Stimulated activated CD4-positive, alpha-beta T cell treated with anti-CD3 and anti-CD28 coated beads, Interleukin-4, amount 100 ng/mL, for 4 hours (primary cell): Measurements from ENCODE around the gene ELMO1.

Source experiments
- DNase-seq, 2 experiments: peaks; one replicate each; pipeline ENCODE4 v3.0.0-alpha.2; 2020

ELMO1 gene, protein sequence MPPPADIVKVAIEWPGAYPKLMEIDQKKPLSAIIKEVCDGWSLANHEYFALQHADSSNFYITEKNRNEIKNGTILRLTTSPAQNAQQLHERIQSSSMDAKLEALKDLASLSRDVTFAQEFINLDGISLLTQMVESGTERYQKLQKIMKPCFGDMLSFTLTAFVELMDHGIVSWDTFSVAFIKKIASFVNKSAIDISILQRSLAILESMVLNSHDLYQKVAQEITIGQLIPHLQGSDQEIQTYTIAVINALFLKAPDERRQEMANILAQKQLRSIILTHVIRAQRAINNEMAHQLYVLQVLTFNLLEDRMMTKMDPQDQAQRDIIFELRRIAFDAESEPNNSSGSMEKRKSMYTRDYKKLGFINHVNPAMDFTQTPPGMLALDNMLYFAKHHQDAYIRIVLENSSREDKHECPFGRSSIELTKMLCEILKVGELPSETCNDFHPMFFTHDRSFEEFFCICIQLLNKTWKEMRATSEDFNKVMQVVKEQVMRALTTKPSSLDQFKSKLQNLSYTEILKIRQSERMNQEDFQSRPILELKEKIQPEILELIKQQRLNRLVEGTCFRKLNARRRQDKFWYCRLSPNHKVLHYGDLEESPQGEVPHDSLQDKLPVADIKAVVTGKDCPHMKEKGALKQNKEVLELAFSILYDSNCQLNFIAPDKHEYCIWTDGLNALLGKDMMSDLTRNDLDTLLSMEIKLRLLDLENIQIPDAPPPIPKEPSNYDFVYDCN

DNA sequence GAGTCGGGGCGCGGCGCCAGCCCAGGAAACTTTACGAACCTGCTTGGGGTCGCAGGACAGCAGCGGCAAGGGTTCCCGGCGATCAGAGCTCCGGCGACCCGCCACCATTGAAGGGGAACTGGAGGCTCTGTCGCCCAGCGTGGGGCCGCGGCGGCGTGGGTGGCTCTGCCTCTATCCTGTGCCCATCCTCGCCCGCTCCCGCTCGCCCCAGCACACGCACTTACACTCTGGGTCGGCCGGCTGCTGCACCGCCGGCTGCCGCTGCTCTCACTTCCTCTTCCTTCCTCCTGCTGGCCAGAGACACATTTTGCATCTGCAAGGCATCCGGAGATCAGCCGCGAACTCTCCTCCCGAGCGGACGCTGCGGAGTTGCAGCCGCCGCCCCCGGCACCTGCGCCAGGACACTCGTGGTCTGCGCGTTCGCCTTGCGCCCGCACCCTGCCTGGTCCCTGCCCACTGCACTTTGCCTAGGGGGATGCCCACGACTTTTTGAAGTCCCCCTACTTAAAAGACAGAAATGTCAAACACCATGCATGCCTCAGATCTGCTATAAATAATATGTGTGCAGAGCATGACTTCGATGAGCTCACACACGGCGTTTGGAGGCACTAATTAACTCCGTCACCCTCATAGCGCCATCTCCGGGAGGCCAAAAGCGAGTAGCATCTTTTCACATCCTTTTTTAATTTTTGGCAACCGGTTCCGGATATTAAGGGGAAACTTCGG lies at the start of gene ELMO1:
Gene ELMO1, minus strand, starts transcription at position 229 of the 726 bp plus-strand sequence. CDS start 106,174 bp downstream, outside the sequence.
- peak; percentile 60 to 71 for DNase-seq

DNA sequence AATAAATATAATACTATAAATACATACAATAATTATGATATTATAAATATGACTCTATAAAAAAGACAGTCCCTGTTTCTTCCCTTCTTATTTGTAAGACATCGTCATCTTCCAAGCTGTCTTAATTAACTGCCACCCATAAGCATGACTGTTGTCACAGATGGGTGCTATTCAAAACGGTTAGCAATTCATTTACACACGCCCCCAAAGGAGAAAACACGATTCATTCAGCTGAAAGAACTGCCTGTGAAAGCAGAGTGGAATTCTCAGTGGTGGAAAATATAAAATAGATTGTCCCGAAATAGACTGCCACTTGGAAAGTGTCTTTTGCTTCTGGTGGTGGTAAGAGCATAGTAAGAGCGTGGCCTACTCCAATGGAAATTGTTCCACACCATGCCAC lies 48.9 kb upstream of the ELMO1 start:
- DNase-seq, result no peak

DNA sequence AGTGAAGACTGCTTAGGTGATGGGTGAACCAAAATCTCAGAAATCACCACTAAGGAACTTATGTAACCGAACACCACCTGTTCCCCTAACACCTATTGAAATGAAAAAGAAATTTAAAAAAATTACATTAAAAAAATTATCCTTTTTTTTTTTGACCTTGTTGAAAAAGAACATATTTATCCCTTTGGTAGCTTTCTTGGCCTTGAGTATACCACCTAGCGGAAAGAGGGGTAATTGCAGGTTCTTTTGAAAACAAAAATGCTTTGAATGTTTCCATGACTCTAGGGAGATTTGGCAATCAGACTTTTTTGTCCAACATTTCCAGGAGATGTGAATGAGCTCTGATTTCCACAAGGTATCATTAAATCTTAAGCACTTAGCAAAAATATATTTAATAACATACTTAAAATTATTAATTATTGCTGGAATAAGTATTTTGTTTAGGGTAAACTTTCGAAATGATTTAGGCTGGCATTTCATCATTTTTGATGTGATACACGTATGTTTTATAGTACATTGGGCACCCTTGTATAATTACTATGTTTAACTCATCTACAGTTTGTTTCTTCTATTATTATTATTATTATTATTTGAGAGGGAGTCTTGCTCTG lies 47.0 kb upstream of the ELMO1 start:
- DNase-seq, result no peak

DNA sequence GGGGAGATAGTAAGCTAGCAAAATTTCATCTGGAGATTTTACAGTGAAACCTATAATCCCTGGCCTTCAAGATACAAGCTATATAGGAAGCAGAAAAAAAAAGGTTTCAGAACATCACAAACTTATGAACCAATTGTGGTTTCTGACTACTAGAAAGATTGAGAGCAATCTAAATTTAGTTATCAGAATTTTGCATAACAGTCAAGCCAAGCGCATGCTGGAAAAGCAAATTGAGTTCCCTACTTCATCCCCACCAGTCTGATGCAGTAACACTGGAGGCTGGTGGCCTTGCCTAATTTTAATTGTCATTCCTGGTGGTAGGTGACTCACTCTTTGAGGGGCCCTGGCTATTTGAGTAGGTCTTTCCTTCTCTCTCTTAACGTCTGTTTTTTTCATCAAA lies 46.3 kb upstream of the ELMO1 start:
- DNase-seq, result no peak

DNA sequence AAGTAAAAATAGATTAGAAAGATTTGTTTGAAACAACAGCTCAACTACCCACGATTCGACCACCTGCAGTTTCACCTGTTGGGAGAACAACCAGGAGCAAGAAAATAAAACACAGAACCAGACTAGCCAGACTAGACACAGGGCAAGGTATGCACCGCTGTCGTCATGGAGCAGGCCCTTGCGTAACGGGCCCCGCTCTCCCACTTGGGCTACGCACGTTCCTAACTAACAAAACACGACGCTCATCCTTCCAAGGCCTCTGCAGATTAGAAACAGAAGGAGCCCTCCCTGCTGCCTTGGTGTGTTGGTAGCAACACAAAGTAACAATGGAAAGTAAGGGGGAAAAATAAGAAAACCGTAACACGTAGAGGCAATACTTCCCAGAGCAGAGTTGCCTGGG lies 45.1 kb upstream of the ELMO1 start:
- no peak for DNase-seq

DNA sequence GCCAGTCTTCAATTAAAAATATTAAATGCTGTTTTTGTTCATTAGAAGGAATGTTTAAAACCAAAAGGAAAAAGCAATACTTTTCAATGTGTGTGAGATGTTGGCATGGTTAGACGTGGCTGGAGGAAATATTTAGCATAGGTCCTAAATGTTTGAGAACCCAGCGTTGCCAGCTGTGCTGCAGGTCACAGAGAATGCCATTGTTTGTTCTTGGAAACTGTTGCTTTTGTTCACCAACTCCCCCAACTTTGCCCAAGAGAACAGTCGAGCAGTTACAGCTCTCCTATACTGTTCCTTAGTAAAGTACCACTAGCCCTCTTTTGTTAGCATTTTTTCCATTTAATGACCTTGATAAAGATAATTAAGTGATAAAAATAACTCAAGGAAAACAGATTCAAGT lies 44.5 kb upstream of the ELMO1 start:
- no peak for DNase-seq

DNA sequence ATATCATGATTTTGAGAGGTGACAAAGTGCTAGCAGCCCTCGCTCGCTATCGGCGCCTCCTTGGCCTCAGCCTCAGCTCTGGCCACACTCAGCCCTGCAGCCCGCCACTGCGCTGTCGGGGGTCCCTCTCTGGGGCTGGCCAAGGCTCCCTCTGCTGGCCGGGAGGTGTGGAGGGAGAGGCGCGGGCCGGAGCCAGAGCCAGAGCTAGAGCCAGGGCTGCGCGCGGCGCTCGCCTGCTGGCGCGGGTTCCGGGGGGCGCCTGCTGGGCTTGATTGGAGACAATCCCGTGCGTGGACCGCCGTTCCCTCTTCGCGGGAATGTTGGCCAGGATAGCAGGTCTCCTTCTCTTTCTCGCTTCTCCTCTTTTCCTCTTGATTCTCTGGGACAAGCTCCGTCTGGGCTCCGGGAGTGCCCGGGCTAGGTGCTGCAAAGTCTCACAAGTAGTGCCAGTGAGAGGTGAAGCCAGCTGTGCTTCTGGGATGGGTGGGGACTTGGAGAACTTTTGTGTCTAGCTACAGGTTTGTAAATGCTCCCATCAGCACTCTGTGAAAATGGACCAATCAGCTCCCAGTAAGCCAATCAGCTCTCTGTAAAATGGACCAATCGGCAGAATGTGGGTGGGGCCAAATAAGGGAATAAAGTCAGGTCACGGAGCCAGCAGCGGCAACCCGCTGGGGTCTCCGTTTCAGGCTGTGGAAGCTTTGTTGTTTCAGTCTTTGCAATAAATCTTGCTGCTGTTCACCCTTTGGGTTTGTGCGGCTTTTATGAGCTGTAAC lies 43.4 kb upstream of the ELMO1 start:
- DNase-seq, result no peak

DNA sequence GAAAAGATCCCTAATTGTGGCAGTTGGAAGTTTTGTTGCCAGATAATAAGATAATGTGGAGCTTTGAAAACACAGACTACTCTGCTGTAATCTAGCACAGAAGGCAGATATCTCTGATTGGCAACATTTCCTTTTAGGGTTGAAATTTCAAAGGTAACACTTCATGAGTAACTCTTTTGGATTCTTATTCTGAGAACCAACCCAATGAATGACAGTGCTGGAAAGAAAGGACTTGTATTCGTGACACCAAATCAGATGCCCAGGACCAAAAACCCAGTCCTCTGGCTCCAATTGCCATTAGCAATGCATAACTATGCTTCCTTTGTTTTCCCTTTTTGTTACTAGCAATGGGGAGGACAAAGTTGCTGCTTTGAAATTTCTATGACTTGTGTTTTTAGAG lies 41.0 kb upstream of the ELMO1 start:
- no peak for DNase-seq

DNA sequence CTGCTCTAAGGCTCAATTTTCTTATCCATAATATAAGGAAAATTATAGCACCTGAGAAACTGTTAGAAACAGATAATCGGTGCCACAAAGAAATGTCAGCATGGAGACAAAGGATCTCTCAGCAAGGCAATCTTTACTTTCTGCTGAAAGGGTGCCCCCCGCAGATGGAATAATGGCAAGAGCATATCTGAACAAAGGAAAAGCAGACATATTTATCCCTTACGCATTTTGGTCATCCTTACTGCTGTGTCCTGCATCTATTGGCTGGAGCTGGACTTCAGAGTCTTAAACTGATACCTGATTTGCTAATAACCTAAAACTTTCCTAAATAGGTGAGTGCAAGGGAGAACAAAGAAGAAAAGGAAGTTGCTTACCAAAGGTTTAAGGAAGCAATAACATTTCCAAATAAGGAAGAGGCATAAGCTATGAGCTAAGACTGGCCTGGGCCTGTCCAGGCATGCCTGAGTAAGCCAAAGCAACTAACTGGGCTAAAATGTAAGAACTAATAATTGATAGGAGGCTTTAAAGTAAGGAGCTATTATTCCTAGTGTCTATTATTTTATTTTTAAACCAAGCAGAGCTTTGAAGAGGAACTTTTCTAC lies 39.6 kb upstream of the ELMO1 start:
- no peak for DNase-seq

DNA sequence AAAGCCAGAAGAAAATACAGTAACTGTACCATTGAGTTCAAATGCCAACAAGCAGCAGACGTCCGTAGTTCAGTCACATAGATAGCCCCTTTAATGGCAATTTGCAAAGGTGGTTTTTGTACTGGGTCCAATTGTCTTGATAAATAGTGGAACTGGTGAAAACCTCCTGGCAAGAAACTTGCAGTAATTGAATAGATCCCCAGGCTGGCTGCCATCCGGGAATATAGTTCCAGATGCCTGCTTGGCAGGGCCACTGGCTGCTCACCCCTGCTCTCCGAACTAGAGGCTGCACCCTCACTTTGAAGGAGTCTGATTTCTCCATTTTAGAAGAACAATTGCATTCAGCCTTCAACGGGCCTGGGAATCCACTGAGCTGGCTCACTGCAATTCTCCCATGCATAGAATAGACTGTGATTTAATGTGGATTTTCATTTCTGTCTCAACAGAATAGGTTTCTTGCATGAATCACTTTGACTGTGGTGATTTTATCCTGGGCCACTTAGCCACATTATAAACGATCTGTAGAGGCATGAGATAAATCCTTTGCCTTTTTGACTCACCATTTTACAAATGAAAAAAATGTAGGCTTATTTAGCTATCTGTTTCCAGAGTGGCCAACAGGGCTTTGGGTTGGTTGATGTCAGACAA lies 35.9 kb upstream of the ELMO1 start:
- no peak for DNase-seq

DNA sequence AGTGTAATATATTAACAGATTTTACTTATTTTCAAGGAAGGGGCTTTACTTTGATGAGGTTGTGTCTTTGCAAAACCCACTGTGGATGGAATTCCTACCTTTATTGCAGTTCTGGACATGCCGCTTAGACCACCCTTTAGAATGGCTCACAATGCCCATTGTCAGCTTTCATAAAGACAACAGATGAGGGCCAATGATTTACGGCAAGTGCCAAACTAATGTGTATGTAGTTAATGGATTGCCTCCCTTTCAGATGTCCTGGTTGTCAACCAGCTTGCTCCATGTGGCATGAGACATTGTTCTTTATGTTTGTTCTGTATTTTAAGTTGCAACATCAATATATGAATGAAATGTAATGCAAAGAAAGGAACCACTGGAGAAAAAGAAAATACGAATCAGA lies 35.0 kb upstream of the ELMO1 start:
- no peak for DNase-seq

DNA sequence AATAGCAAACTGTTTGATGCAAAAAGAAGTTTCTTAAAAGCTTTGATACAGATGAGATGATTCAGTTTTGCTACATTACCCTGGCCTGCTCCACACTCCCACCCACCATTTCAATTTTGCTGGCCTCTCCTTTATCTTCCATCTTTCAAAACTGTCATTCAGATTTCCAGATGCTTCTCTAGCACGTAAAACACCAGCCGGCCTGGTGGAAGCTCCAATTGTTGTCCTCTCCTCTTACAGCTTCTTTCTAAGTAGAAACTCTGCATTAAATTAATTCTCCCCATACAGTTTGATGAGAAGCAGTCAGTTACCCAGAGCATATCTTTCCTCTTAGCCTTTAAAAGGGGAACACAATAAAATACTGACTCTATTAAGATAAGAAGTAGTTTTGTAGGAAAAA lies 34.3 kb upstream of the ELMO1 start:
- no peak for DNase-seq

DNA sequence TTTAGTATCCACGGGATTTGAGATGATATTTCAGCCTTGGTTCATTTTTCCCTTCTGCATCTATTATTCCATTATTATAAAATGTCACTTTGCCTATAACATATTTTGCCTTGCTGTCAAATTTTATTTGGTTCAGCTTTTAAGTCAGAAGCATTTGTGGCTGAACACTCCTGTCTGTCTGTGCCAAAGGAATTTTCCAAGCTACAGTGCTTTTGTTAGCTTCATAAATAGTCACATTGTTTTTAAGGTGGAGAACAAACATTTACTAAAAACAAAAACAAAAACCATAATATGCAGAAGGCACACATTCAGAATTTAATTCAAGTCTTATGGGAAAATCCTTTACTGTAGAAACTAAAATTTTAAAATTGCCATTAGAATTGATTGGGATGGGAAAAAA lies 33.8 kb upstream of the ELMO1 start:
- DNase-seq, result no peak

DNA sequence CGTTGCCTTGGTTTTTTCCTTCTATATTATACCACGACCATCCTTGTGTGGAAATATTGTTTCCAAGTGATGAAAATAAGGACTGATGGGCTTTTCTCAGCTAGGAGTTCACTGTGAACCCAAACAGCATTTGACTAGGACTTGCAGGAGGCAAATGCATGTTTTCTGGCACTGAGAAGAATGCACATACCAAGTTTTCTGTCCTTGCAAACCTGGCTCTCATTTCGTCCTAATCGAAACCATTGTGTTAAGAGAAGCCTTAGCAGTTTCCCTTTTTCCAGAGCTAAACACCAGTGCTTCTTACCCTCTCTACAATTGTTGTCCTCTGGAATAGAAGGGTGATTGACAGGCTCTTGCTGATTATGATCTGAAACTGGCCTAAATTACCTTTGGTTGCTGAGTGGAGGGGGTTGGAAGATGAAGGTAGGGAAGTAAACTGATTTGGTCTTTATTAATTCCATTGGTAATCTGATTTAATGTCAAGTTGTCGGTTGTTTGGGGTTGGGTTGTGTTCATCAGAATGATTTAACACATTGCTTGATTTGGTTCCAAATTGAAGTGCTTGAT lies 33.1 kb upstream of the ELMO1 start:
- no peak for DNase-seq

DNA sequence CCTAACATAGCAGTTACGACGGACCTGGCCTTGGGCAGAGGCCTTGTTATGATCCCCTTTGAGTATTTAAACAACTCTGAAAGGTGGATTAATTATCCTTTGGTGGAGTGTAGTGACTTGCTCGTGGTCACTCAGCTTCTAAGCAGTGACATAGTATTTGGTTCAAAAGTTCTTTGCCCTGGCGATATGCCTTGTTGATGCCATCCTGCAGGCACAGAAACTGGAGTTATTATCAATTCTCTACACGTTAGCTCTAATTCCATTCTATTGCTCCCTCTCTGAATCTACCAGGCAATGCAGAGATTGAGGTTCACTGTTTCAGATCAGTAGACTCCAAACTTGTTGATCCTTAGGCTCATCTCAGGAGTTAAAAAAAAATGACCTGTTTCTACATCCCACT lies 32.5 kb upstream of the ELMO1 start:
- no peak for DNase-seq

DNA sequence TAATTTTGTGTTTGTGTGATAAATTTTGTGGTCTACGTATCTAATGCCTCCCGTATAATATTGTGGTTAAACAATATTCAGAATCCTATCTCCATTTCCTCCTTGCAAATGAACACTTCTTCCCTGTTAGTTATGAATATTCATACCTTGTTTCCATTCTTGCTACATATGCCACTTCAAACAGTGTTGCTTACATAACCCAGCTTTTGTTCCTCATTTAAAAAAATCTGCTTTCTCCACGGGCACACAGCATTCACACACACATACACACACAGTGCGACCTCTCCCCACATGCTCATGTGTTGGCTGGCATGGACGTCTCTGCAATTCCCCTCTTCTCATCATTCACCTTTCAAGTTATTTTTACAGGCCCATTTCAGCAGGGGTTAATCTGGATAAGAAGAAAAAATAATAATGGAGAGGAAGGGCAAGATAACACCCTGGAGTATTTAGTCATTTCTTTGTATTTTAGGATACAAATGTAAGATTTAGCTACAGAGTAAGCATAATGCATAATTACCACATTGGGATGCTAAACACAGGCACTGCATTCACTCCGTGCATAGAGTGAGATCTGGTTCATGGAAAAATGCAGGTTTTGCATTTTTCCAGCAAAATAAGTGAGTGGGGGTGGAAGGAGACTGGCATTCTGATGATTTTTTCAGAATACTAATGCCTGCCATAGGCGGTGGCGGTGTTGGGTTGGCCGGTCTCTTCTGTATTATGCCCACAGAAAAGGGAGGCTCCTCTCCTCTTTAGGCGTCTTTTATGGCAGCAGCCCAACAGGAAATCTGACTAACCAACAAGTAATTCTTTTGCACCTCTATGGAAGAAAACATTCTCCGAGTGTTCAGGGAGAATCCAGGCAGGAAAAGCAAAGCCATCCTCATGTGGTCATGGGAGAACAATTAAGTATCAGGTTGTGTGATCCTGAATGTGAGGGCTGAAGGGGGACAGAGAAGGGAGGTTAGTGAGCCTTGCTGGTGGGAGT lies 31.7 kb upstream of the ELMO1 start:
- DNase-seq, result no peak

DNA sequence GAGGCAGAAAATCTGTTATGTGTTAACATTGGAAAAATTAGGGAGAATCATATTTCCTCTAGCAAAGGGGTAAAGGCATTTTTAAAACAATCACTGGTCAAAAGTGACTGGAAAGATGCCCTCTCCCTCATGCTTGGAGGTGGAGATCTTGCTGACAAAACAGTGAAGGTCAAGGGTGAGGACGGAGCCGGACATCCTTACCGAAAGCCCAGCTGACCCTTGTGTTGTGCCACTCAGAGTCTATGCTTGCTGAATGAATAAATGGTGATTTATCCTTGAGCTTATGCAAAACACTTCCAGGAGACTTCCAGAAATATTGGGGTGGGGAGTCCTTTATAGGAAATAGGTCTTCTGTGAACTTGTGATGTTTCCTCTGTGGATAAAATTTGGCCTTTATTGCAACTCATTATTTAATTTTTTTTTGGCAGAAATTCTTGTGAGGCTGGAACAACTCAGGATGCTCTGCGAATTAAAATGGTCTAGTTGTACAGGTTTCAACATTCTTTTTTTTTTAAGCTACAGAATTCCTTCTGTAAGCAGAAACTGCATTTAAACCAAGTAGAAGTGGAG lies 28.3 kb upstream of the ELMO1 start:
- DNase-seq, result no peak

DNA sequence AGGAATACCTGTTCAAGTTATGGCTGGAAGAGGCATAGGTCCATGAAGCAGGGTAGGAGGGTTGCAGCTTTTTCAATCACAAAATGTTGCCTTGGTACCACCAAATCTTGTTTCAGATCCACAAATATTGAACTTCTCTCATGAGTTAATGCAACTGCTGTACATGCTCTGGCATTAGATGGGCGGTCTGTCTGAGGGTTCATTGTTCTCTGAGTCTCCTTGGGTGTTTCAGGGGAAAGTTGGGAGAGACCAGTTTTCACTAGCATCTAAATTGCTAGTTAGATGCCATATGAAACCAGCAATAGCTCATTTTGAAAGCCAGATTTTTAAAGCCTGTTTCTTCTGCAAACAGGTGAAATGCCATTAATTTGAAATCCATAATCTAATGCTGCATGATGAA lies 27.8 kb upstream of the ELMO1 start:
- DNase-seq, result no peak

DNA sequence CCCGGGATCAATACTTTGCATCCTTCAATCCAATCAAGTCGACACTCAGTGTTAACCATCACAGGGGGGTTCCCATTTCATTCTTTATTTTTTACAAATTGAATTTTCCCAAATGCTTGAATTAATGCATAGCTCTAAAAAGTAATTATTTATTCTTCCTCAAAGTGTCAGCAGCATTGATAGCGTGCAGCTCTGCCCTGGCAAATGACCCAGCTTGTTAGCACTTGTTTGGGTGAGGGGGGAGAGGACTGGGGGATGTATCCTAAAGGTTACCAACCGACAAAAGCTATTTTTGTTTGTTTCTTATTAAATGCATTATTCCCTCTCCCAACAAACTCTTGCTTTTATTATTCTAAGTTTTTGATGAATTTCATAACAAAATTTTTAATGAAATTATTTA lies 27.0 kb upstream of the ELMO1 start:
- no peak for DNase-seq

DNA sequence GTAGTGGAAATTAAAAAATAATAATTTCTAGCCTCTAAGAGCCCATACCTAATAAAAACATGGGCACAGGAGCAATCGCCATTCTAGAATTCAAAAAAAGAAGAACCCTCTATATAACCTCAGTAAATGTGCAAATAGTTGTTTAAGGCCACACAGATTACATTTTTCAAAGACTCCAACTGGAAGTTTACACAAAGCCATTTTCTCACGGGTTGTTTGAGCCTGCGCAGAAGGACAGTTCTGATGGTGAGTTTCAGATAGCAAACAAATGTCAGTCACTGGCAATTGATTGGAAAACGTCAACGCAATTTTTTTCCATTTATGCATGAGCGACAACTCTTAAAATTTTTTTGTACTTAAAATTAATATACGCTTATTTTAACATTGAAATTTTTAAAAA lies 23.0 kb upstream of the ELMO1 start:
- no peak for DNase-seq
